ENCODE results near the gene BBS7.

BBS7 gene

DNA sequence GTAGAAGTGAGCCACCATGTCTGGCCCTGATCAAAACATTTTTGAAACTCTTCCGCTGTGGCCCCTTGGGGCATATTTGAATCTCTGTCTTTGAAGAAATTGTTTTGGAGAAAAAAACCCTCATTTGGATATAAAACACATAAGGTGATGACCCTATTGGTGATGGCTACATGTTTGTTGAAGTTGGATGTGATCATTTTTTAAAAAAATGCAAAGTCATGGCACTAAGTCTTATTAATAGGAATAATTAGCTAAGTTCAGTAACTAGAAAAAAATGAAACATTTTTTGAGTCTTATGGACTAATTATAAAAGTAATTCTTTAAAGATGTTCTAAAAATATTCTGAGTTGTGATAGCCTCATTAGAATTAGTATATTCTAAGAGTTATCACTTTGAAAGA, 17.9 kb upstream of the BBS7 start:
- DNase-seq, result no peak
- H3K36me3 ChIP-seq, result no peaks in the 10 kb centered on the region
- TF ChIP-seq CTCF (IDR thresholded peaks at IDR 0.05; ENCODE audit: low read depth, low read length), result no peak
- H3K27me3 ChIP-seq, result peaks cover 9% of the 10 kb centered on the region
- H3K9me3 ChIP-seq, result no peaks in the 10 kb centered on the region
- H3K4me3 ChIP-seq (ENCODE audit: low read depth, low read length), result no peak overlapping the region
- H3K4me1 ChIP-seq, result no peaks in the 10 kb centered on the region

GRCh38 chr4:121885115-121885514, 14.8 kb upstream of the BBS7 start:
- H3K27me3 ChIP-seq, result peaks cover 15% of the 10 kb centered on the region
- no peaks in the 10 kb centered on the region for H3K9me3 ChIP-seq
- DNase-seq, result no peak
- no peaks in the 10 kb centered on the region for H3K4me1 ChIP-seq
- H3K4me3 ChIP-seq (ENCODE audit: low read depth, low read length), result no peak overlapping the region
- no peak for TF ChIP-seq CTCF (IDR thresholded peaks at IDR 0.05; ENCODE audit: low read depth, low read length)
- no peaks in the 10 kb centered on the region for H3K36me3 ChIP-seq

GRCh38 chr4:121881158-121881557, 10.9 kb upstream of the BBS7 start:
- no peaks in the 10 kb centered on the region for H3K4me1 ChIP-seq
- H3K27me3 ChIP-seq, result peaks cover 25% of the 10 kb centered on the region
- no peak for TF ChIP-seq CTCF (IDR thresholded peaks at IDR 0.05; ENCODE audit: low read depth, low read length)
- no peak overlapping the region for H3K4me3 ChIP-seq (ENCODE audit: low read depth, low read length)
- no peak for DNase-seq
- H3K9me3 ChIP-seq, result no peaks in the 10 kb centered on the region
- no peaks in the 10 kb centered on the region for H3K36me3 ChIP-seq

- H3K4me3 ChIP-seq (ENCODE audit: low read depth, low read length), result no peak overlapping the region
- no peaks in the 10 kb centered on the region for H3K9me3 ChIP-seq
- peaks cover 20% of the 10 kb centered on the region for H3K27me3 ChIP-seq
- no peak for DNase-seq
- no peak for TF ChIP-seq CTCF (IDR thresholded peaks at IDR 0.05; ENCODE audit: low read depth, low read length)
- H3K4me1 ChIP-seq, result no peaks in the 10 kb centered on the region
- H3K36me3 ChIP-seq, result no peaks in the 10 kb centered on the region
These were observed 8.9 kb upstream of the BBS7 start for GRCh38 chr4:121879135-121879534.

GRCh38 chr4:121877041-121877773, 6.9 kb upstream of the BBS7 start:
- no peaks in the 10 kb centered on the region for H3K9me3 ChIP-seq
- H3K27me3 ChIP-seq, result peaks cover 16% of the 10 kb centered on the region
- no peak for TF ChIP-seq CTCF (IDR thresholded peaks at IDR 0.05; ENCODE audit: low read depth, low read length)
- no peak for DNase-seq
- H3K4me3 ChIP-seq (ENCODE audit: low read depth, low read length), result no peak overlapping the region
- H3K36me3 ChIP-seq, result no peaks in the 10 kb centered on the region
- no peaks in the 10 kb centered on the region for H3K4me1 ChIP-seq

- no peaks in the 10 kb centered on the region for H3K9me3 ChIP-seq
- H3K4me1 ChIP-seq, result no peaks in the 10 kb centered on the region
- no peak for TF ChIP-seq CTCF (IDR thresholded peaks at IDR 0.05; ENCODE audit: low read depth, low read length)
These were observed 5.8 kb upstream of the BBS7 start for GRCh38 chr4:121876070-121876469.

More at GRCh38 chr4:121876070-121876469, 5.8 kb upstream of the BBS7 start:
- H3K36me3 ChIP-seq, result no peaks in the 10 kb centered on the region
- H3K27me3 ChIP-seq, result peaks cover 11% of the 10 kb centered on the region
- DNase-seq, result no peak
- no peak overlapping the region for H3K4me3 ChIP-seq (ENCODE audit: low read depth, low read length)

All from BE2C (cell line).